Tibial nerve (tissue), 3 donors: ENCODE results near the gene STAT4.

ENCODE experiments used
- POLR2A ChIP-seq, 2 donors: fragments of 450-650 bp; IDR thresholded peaks; one replicate each; pipeline ENCODE4 v1.6.1; 2017; ENCODE audit warnings: antibody characterized with exemption in 2 of 2, mild to moderate bottlenecking in 2 of 2, moderate library complexity in 2 of 2
- TF ChIP-seq, protein P1 (sequence below), 5 experiments: fragments of 200-600 bp in 3 of 5; fragments of 450-650 bp in 2 of 5; sonication (generic) in 3 of 5; IDR thresholded peaks; one replicate each; pipeline ENCODE4 v1.5.1; 2016 to 2019; ENCODE audit warnings: antibody characterized with exemption in 5 of 5, mild to moderate bottlenecking in 3 of 5, moderate library complexity in 2 of 5

- TF ChIP-seq, protein P1, sequence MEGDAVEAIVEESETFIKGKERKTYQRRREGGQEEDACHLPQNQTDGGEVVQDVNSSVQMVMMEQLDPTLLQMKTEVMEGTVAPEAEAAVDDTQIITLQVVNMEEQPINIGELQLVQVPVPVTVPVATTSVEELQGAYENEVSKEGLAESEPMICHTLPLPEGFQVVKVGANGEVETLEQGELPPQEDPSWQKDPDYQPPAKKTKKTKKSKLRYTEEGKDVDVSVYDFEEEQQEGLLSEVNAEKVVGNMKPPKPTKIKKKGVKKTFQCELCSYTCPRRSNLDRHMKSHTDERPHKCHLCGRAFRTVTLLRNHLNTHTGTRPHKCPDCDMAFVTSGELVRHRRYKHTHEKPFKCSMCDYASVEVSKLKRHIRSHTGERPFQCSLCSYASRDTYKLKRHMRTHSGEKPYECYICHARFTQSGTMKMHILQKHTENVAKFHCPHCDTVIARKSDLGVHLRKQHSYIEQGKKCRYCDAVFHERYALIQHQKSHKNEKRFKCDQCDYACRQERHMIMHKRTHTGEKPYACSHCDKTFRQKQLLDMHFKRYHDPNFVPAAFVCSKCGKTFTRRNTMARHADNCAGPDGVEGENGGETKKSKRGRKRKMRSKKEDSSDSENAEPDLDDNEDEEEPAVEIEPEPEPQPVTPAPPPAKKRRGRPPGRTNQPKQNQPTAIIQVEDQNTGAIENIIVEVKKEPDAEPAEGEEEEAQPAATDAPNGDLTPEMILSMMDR (IDR thresholded peaks at IDR 0.05): no peak
- TF ChIP-seq POLR2A (IDR thresholded peaks at IDR 0.05): no peak
Measured at GRCh38 chr2:191180713-191181112, 29.9 kb upstream of the STAT4 start.
